ENCODE results near the gene ZNF44. TPM values are rescaled to one million over a fixed set of nuclear protein-coding genes. Genes with fewer than 3 reads are reported as not detected.
"Not testable (repeated sequence)": the region's sequence is repeated elsewhere in the genome, so short reads cannot be mapped to it uniquely, and the experiment has no call there.

Gene ZNF44
- polyA plus RNA-seq (ENCODE audit: insufficient read length in 12 of 12) = 10 to 100 TPM in 7 of 12 donors, 1 to 10 TPM in 4, not detected in 1; 7.3 to 14.1 (median 10.9) TPM
- long read RNA-seq, donor 1, partial matches to known transcripts = 0 of 2 reads
- long read RNA-seq, donor 1, other reads (novel, unspliced or antisense) = 0 of 2 reads
- long read RNA-seq, donor 2, partial matches to known transcripts = 0 of 1 reads
- long read RNA-seq, donor 2, other reads (novel, unspliced or antisense) = 0 of 1 reads
- long read RNA-seq, donor 3, partial matches to known transcripts = 0 of 2 reads
- long read RNA-seq, donor 3, other reads (novel, unspliced or antisense) = 0 of 2 reads
- long read RNA-seq, donor 4 = 0 reads
- long read RNA-seq, donor 5 = 0 reads
- long read RNA-seq, donor 6, partial matches to known transcripts = 0 of 1 reads
- long read RNA-seq, donor 6, other reads (novel, unspliced or antisense) = 0 of 1 reads
- long read RNA-seq, donor 7, partial matches to known transcripts = 0 of 1 reads
- long read RNA-seq, donor 7, other reads (novel, unspliced or antisense) = 0 of 1 reads
- long read RNA-seq, donor 8, partial matches to known transcripts = 0 of 2 reads
- long read RNA-seq, donor 8, other reads (novel, unspliced or antisense) = 0 of 2 reads
- long read RNA-seq, donor 9, partial matches to known transcripts = 0 of 1 reads
- long read RNA-seq, donor 9, other reads (novel, unspliced or antisense) = 0 of 1 reads
- long read RNA-seq, donor 10, partial matches to known transcripts = 0 of 1 reads
- long read RNA-seq, donor 10, other reads (novel, unspliced or antisense) = 0 of 1 reads
- long read RNA-seq, donor 11, partial matches to known transcripts = 0 of 1 reads
- long read RNA-seq, donor 11, other reads (novel, unspliced or antisense) = 0 of 1 reads

DNA sequence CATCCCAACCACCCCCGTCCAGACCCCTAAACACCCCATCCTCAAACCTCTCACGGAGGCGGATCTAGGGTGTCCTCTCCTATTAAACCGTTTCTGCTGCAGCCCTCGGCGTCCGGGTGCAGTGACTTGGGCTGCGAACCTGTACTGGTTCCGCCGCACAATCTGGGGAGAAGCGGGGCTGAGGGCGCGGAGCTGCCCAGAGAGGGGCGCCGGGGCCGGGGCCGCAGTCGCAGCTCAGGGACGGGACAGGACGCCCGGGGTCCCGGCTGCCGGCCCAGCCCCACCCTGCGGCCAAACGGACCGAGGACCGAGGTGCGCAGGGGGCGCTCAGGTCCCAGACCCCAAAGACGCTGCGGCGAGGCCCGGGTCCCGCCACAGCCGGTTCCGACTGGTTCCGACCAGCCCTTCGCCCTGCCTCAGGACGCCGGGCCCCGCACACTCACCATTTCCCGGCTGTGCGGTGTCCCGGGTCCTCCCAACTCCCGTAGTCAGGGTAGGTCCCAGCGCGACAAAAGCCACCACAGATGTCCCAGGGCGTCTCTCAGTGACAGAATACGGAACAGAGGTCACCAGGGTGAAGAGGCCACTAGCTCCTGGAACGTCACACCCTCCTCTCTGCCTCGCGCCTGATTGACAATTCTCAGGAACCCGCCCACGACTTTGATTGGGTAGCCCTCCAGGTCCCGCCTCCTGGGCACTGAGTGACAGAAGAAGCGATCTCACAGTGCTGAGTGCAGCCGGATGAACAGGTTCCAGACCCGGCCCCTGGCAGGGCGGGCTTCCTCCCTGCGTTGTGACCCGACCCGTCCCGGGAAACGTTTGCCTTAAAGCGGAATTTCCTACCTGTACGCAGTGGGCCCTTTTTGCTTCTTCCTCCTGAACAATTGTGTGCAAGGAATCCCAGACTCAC lies at the start of gene ZNF44:
TSS of gene ZNF44 (minus strand) at position 635 of the 910 bp plus-strand sequence. CDS start at position 446, 189 bp downstream.
- DNase-seq = peak; percentile 98

DNA sequence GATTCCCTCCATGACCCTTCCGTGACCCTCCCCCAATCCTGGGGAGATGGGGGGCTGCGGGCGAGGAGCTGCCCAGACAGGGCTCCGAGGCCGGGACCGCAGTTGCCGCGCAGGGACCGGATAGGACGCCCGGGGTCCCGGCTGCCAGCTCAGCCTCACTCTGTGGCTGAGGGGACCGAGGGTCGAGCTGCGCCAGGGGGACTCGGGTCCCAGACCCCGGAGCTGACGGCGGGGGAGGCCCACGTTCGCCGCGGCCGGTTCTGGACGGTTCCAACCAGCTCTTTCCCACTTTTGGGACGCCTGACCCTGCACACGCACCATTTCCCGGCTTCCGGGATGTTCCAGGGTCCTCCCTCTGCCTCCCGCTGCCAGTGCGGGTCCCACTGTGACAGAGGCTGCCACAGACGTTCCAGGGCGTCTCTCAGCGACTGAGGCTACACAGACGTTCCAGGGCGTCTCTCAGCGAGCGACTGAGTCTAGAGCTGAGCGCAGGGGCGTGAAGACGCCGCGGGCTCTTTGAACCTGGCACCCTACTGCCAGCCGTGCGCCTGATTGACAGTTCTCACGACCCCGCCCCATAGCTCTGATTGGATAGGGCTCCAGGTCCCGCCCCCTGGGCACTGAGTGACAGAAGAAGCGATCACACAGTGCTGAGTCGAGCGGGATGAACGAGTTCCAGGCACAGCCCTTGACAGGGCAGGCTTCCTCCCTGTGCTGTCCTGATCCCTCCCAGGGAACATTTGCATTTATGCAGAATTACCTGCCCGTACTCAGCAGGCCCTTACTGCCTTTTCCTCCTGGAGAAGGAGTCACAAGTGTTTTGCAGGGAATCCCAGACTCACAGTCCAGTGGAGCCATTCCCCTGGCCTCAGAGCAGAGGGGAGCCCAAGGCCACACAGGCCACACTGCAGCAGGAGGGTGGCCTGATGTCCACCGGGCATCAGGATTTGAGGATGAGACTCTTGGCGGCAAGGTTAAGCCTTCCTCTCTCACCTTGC lies 38.8 kb upstream of the ZNF44 start, which contains the start of gene ZNF563:
TSS of gene ZNF563 (minus strand) at position 472 of the 998 bp plus-strand sequence. CDS start at position 321, 151 bp downstream.
- peak; percentile 97 for DNase-seq

DNA sequence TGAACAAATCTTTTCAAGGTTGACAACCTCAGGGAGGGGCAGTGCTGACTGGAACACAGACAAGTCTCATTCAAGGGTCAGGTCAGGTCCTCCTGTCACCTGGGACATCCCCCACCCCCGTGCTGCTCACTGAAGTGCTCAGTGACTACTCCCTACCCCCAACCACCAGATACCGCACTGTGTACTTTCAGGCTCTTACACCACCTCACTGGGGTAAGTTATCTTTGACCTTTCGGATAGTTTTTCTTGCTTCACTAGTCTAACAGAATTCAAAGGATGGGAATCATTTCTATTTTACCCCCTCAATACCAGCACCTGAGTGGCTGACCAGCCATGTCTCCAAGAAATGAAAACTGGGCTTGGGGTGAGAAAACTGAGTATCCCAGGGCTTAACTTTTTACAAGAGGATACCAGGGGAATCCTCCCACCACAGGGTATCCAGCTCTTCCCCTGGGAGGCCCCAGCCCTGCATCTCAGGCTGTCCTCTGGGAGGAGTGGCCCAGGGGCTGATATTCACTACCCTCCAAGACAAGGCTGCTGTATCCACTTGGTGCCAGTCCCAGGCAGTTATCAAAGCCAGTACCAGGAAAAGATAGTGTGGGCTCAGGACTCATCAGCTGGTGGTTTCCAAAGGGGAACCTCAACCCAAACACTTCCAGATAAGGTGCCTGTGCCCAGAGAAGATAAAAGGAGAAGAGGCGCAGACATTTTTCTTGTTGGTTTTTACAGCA lies 36.7 kb upstream of the ZNF44 start:
- DNase-seq = no peak

DNA sequence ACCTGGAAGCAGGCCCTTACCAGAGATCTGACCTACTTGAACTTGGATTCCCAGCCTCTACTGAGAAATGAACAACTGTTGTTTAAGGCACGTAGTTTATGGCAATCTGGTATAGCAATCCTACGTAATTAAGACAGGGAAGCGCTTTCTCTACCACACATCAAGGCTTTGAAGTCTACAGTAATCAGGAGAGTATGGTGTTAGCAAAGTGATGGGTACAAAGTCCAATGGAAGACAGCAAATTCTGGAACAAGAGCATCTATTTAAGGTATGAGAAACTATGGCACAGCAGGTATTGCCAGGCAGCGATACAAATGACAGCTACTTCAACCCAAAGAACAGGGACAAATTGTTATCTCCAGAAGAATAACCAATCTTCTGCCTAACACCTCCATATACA lies 35.7 kb upstream of the ZNF44 start:
- DNase-seq = no peak

DNA sequence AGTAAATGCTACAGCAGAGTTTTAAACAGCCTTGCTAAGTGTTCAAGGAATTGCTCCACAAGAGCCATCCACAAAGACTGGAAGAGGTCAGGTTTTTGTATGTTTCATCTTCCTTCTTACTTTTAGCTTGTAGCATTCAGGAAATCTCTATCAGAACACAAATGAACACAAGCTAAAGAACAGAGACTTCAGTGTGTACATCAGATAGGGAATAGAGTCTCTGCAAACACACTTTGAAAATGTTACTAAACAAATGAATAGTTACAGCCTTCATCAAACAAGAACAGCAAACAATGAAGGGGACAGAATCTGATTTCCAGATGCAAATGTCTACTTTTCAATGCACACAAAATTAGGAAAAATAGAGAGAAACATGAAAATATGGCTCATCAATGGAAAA lies 31.0 kb upstream of the ZNF44 start:
- no peak for DNase-seq

DNA sequence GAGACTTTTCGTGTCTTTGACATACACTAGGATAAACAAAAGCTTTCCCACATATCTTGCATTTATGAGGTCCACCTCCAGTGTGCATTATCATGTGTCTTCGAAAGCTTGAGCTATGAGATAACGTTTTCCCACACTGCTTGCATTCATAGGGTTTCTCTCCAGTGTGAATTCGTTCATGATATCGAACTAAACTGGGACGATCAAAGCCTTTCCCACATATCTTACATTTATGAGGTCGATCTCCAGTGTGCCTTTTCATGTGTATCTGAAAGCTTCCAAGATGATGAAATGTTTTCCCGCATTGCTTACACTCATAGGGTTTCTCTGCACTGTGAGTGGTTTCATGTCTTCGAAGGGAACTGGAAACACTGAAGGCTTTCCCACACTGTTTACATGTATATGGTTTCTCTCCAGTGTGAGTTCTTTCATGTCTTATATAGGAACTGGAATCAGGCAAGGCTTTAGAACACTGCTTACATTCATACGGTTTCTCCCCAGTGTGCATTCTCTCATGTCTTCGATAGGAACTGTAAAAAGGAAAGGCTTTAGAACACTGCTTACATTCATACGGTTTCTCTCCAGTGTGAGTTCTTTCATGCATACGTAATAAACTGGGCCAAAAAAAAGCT lies 24.2 kb upstream of the ZNF44 start:
- DNase-seq = no peak

DNA sequence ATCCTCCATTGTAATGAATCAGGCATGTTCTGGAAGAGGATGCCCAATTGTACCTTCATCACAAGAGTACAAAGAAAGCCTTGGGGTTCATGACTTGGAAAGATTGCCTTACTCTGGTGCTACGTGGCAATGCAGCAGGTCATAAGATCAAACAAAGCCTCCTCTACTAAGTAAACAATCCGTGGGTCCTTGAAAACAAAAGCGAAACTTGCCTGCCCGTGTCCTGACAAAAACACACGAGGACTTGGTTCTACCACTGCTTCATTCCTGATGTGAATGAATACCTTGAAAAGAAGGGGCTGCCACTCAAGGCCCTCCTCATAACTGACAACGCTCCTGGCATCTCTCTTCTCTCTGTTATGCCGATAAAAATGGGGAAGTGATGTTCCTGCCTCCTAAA lies 19.9 kb upstream of the ZNF44 start:
- DNase-seq = no peak

DNA sequence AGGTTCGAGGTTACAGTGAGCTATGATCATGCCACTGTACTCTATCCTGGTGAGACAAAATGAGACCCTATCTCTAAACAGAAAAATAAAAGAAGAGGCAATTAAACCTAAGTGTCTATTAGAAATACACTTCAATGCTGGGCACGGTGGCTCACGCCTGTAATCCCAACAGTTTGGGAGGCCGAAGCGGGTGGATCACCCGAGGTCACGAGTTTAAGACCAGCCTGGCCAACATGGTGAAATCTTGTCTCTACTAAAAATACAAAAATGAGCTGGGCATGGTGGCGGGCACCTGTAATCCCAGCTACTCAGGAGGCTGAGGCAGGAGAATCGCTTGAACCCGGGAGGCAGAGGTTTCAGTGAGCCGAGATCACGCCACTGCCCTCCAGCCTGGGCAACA lies 14.2 kb upstream of the ZNF44 start:
- DNase-seq = not testable (repeated sequence)

DNA sequence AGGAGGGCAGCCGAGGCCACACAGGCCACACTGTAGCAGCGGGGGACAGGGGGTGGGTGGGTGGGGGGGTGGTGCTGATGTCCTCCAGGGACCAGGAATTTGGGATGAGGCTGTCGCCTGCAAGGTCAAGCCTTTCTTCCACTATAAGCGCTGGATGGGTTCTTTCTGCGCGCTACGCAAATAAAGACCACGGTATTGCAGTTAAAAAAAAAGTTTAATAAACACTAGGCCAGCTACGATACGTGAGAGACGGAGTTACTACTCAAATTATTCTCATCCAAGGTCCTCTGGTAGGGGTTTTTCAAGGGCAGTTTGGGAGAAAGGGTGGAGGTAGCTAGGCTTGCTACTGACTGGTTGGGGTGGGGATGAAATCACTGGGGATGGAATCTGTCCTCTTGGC lies 508 bp upstream of the ZNF44 start:
- no peak for DNase-seq

DNA sequence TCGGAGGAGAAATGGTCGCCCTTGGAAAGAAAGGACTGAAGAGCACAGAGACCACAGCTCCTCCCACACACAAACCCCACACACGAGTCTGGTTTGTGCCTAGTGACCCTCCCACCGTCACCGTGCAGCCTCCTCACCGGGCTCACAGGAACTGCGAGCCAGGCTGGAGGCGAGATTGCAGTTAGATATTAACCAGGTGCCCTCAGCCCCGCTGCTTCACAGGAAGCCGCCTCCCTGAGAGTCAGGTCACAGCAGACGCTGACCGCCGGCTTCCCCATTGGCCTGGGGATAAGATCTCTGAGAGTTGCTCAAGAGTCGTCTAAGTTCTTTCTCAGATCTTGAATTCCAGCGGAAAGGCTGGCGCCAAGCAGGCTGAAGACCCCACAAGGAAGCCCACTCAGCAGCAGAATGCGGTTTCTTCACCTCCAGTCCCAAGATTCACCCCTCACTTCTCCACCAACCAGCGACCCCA lies 870 bp downstream of the ZNF44 start:
- peak; percentile 46 for DNase-seq

DNA sequence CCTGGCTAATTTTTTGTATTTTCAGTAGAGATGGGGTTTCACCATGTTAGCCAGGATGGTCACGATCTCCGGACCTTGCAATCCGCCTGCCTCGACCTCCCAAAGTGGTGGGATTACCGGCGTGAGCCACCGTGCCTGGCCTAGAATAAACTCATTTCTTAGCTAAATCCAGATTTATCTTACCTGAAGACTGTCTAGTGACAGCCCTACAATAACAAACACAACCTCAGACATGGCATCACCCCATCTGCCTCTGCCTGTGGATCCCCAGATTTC lies 5.0 kb downstream of the ZNF44 start:
- DNase-seq = no peak

DNA sequence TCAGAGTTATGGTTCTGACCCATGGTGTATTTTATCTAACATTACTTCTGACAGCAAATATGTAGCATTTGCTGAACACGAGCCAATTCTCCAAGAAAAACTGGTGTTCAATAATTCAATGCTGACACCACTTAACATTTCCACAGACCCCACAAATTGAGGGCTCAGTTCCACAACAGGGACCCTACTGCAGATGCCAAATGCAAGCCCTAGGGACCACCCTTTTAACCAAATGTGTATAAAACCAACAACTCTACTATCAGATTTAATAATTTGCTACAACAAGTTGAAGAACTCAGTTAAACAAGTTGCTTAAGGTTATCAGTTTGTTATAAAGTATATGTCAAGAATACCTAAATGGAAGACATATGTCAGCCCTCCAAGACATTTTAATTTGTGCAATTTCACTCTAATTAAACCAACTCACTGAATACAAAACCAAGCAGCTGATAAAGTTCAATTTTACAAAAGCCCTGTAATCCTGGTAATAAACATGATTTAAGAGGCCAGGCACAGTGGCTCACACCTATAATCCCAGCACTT lies 6.7 kb downstream of the ZNF44 start:
- no peak for DNase-seq

DNA sequence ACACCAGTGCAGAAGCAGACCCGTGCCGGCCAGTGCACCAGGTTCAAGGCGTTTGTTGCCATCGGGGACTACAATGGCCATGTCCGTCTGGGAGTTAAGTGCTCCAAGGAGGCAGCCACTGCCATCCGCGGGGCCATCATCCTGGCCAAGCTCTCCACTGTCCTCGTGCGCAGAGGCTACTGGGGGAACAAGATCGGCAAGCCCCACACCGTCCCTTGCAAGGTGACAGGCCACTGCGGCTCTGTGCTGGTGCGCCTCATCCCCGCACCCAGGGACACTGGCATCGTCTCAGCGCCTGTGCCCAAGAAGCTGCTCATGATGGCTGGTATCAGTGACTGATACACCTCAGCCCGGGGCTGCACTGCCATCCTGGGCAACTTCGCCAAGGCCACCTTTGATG lies 10.1 kb downstream of the ZNF44 start:
- no peak for DNase-seq

DNA sequence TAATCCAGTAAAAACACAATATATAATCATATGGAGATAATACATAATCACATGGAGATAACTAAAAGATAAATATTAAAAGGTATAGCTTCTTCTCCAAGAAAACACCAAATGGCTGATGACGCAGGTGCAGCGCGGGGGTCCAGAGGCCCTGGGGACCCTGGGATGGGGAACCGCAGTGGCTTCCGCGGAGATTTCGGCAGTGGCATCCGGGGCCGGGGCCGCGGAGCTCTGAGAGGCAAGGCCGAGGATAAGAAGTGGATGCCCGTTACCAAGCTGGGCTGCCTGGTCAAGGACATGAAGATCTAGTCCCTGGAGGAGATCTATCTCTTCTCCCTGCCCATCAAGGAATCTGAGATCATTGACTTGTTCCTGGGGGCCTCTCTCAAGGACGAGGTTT lies 10.5 kb downstream of the ZNF44 start:
- DNase-seq = no peak

DNA sequence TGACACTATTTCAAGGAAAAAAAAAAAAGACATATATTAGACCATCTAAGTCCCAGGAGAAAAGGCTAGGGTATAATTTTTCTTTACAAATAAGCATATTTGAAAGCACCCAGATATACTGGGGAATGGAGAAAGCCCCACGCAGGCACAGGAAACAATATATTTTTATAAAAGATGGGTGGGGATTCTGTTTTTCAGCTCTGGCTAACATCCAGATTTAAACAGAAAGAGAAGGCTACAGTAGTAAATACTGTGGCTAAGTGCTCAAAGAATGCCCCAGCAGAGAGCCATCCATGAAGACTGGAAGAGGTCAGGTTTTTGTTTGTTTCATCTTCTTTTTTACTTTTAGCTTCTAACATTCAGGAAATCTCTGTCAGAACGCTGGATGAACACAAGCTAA lies 16.0 kb downstream of the ZNF44 start:
- no peak for DNase-seq

DNA sequence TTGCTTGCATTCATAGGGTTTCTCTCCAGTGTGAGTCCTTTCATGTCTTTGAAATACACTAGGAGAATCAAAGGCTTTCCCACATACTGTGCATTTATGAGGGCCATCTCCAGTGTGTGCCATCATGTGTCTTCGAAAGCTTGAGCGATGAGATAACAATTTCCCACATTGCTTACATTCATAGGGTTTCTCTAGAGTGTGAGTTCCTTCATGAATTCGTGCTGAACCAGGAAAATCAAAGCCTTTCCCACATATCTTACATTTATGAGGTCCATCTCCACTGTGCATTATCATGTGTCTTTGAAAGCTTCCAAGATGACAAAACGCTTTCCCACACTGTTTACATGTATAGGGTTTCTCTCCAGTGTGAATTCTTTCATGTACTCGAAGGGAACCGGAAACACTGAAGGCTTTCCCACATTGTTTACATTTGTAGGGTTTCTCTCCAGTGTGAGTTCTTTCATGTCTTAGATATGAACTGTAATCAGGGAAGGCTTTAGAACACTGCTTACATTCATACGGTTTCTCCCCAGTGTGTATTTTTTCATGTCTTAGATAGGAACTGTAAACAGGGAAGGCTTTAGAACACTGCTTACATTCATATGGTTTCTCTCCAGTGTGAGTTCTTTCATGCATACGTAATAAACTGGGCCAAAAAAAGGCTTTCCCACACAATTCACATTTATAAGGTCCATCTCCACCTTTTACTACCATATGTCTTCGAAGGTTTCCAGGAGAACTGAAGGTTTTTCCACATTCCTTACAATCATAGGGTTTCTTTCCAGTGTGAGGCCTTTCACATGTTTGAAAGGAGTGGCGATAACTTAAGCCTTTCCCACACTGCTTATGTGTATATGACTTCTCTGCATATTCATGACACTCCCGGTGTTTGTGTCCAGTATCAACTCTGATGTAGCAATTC lies 21.4 kb downstream of the ZNF44 start:
- no peak for DNase-seq

DNA sequence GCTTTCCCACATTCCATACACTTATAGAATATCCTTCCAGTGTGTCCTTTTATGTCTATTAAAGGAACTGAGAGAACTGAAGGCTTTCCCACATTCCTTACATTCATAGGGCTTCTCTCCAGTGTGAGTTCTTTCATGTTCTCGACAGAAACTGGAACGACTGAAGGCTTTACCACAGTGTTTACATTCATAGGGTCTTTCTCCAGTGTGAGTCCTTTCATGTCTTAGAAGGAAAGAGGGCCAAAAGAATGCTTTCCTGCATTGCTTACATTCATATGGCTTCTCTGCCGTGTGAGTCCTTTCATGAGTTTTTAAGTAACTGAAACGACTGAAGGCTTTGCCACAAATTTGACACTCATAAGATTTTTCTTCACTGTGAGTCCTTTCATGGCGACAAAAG lies 22.3 kb downstream of the ZNF44 start:
- no peak for DNase-seq

DNA sequence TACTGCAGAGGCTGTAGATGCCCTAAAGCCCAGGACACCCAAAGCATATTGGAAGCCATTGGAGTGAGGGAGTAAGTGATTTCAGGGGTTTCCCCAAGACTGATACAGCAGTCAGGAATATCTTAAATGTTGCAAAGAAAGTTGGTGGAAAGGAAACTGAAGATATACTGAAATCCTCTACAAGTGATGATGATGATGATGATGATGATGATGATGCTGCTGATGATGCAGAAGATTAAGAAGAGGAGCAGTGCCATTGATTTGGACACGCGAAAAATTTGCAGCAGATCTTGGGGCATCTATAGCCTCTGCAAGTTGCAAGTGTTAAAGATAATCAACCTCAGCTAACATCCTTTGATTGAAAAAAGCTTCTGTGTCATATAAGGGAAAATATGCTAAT lies 23.8 kb downstream of the ZNF44 start:
- no peak for DNase-seq

All from muscle of arm (tissue), 14 donors.